Smooth muscle cell (in vitro differentiated cells): ENCODE data around the gene SUMF2. TPM values are rescaled to one million over a fixed set of nuclear protein-coding genes. Genes with fewer than 3 reads are reported as not detected.
"Not testable (repeated sequence)": the region's sequence is repeated elsewhere in the genome, so short reads cannot be mapped to it uniquely, and the experiment has no call there.

Experiments
- DNase-seq: peaks from one replicate; lab custom pipeline; 2025; ENCODE audit not compliant: unreplicated experiment; lab: John Stamatoyannopoulos, UW
- H2AFZ ChIP-seq: fragments of 200-600 bp; sonication (generic); 2 replicates; pipeline ENCODE4 v1.6.0; 2016; ENCODE audit warnings: antibody characterized with exemption, low read depth, mild to moderate bottlenecking
- H3F3A ChIP-seq: fragments of 200-600 bp; sonication (generic); 2 replicates; pipeline ENCODE4 v1.6.0; 2017; ENCODE audit warnings: antibody characterized with exemption, low read depth
- H3K27ac ChIP-seq: fragments of 200-600 bp; sonication (generic); 2 replicates; pipeline ENCODE4 v1.5.1; 2016; ENCODE audit warnings: low read depth, mild to moderate bottlenecking
- H3K27me3 ChIP-seq: fragments of 200-600 bp; sonication (generic); 2 replicates; pipeline ENCODE4 v1.6.1; 2016; ENCODE audit warnings: low read depth, mild to moderate bottlenecking
- H3K36me3 ChIP-seq: fragments of 200-600 bp; sonication (generic); 2 replicates; pipeline ENCODE4 v1.5.1; 2016; ENCODE audit warnings: low read depth
- H3K4me1 ChIP-seq: fragments of 200-600 bp; sonication (generic); 2 replicates; pipeline ENCODE4 v1.5.1; 2016; ENCODE audit warnings: low read depth
- H3K4me2 ChIP-seq: fragments of 200-600 bp; sonication (generic); 2 replicates; pipeline ENCODE4 v1.6.0; 2016; ENCODE audit warnings: mild to moderate bottlenecking
- H3K4me3 ChIP-seq: fragments of 200-600 bp; sonication (generic); 2 replicates; pipeline ENCODE4 v1.5.1; 2016; ENCODE audit warnings: mild to moderate bottlenecking
- H3K79me2 ChIP-seq: fragments of 200-600 bp; sonication (generic); 2 replicates; pipeline ENCODE4 v1.6.0; 2016; ENCODE audit warnings: low read depth, mild to moderate bottlenecking
- H3K9ac ChIP-seq: fragments of 200-600 bp; sonication (generic); 2 replicates; pipeline ENCODE4 v1.6.0; 2016; ENCODE audit warnings: low read depth
- H3K9me3 ChIP-seq: fragments of 200-600 bp; sonication (generic); replicated peaks from 2 replicates; pipeline ENCODE4 v1.5.1; 2016; ENCODE audit warnings: low read depth
- H4K20me1 ChIP-seq: fragments of 200-600 bp; sonication (generic); 2 replicates; pipeline ENCODE4 v1.6.0; 2016; ENCODE audit warnings: low read depth
- CTCF ChIP-seq: fragments of 200-600 bp; sonication (generic); IDR thresholded peaks from 2 replicates; pipeline ENCODE4 v1.5.1; 2017; ENCODE audit warnings: borderline replicate concordance, mild to moderate bottlenecking, antibody characterized with exemption; ENCODE audit not compliant: insufficient read depth, poor library complexity, severe bottlenecking
- WGBS: methylation state at CpG from one replicate; pipeline ENCODE4 v1.1.7; 2016; ENCODE audit warnings: low lambda C conversion rate; 5-methylcytosine and 5-hydroxymethylcytosine counted together
- polyA plus RNA-seq: library from polyadenylated mRNA; unstranded; fragments of >200 nt; fragmentation: Nextera tagmentation; extraction: Ambion mirVana; gene quantifications from 2 replicates; pipeline ENCODE4 v1.2.1, GENCODE V29; 2016
- total RNA-seq: library from RNA; depleted of rRNA; stranded (reverse); fragments of >200 nt; gene quantifications from 2 replicates; pipeline ENCODE4 v1.2.3, GENCODE V29; 2014

The SUMF2 gene
- total and polyA plus RNA-seq, 2 experiments from 2014 or later, result 62.2 to 123 TPM

DNA sequence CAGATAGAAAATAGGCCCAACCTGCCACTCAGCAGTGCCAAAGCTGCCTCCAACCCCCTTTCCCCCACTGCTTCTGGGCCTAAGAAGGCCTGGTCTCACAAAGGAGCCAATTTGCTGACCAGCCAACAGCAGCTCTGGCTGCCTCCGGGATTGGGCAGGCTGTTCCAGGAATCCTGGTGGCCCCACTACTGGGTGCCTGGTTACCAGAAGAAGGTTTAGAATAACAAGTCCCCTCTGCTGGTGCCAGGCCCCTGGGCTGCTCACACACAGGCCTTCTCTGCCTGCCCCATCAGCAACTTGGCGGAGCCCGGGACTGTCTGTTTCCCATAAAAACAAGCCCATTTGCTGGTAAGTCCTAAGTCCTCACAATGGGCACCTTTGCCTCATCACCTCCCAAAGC, 27.5 kb downstream of the SUMF2 start:
- Histone ChIP-seq H3K4me1 (no peaks in the 10 kb centered on the region), H3K9me3 (no peaks in the 10 kb centered on the region), H3K36me3 (no peaks in the 10 kb centered on the region), H2AFZ (no peak overlapping the region), H4K20me1 (no peaks in the 10 kb centered on the region), H3K79me2 (no peaks in the 10 kb centered on the region), H3K27me3 (no peaks in the 10 kb centered on the region), H3K4me2 (no peak overlapping the region), H3K27ac (no peak overlapping the region), H3K4me3 (no peak overlapping the region), H3K9ac (no peak overlapping the region), H3F3A (no peaks in the 10 kb centered on the region)
- no peak for DNase-seq
- WGBS, result 91% methylated on average over 3 of the region's 3 CpGs
- TF ChIP-seq CTCF, result no peak

- not testable (repeated sequence) for H3K36me3 ChIP-seq, H3K9me3 ChIP-seq, H3K27ac ChIP-seq, DNase-seq, H3K4me2 ChIP-seq, H3K27me3 ChIP-seq, H3K9ac ChIP-seq, H3F3A ChIP-seq, H3K4me3 ChIP-seq, H4K20me1 ChIP-seq, H3K4me1 ChIP-seq, H2AFZ ChIP-seq, H3K79me2 ChIP-seq
- WGBS, result 92% methylated on average over 6 of the region's 6 CpGs
These were observed 28.3 kb downstream of the SUMF2 start for GRCh38 chr7:56092388-56092787.

DNA sequence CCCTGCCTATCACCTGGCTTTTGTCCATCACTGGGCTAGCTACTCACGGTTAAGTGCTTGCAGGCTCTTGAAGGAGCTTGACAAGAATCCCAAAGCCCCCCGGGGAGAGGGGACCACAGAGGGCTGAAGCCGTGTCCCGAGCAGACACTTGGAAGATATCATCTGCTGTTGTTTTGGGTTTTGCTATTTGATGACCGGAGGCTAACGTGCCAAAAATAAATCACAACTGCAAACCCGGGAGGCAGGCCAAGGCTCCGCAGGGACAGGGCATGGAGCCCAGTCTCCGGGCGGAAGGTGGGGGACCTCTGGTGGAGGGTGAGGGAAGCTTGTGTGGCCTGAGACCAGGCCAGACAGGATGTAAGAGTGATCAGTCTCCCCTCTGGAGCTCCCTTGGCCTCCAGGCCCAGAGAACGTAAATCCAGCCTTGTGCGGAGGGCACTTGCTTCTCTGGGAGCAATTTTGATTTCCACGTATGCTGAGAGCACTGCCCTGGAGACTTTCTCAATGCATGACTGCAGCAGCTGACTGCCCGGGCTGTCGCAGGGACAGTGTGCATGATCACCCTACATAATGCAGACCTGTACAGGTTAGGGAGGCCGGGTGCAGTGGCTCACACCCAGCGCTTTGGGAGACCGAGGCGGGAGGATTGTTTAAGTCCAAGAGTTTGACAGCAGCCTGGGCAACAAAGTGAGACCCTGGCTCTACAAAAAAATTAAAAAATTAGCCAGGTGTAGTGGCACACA, 28.9 kb downstream of the SUMF2 start, which contains the start of gene PHKG1:
Gene PHKG1 (minus strand): TSS at position 164 of the 743 bp plus-strand sequence. CDS start 4,011 bp downstream, outside the sequence.
- no peaks in the 10 kb centered on the region for H3K4me1 ChIP-seq
- H2AFZ ChIP-seq, result no peak within 1 kb of the TSS
- no peaks in the 10 kb centered on the region for H3K27me3 ChIP-seq
- no peaks in the 10 kb centered on the region for H4K20me1 ChIP-seq
- TF ChIP-seq CTCF, result no peak
- DNase-seq, result no peak
- H3K4me3 ChIP-seq, result no peak within 1 kb of the TSS
- no peaks in the 10 kb centered on the region for H3K36me3 ChIP-seq
- no peak within 1 kb of the TSS for H3K4me2 ChIP-seq
- no peak within 1 kb of the TSS for H3K27ac ChIP-seq
- H3F3A ChIP-seq, result no peaks in the 10 kb centered on the region
- no peaks in the 10 kb centered on the region for H3K79me2 ChIP-seq
- H3K9me3 ChIP-seq, result no peaks in the 10 kb centered on the region
- H3K9ac ChIP-seq, result no peak within 1 kb of the TSS
- 84% methylated on average over 19 of the region's 19 CpGs for WGBS

DNA sequence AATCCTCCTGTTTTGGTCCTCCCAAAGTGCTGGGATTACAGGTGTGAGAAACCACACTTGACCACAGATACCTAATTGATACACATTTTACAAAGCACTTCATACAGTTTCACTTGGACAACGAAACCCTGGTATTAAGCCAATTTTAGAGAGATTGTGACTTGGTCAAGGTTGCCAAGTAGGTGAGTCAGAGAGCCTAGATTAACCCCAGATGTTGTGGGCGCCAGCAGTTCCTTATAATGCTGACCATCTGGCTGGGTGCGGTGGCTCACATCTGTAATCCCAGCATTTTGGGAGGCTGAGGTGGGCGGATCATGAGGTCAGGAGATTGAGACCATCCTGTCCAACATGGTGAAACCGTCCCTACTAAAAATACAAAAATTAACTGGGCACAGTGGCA, 33.6 kb downstream of the SUMF2 start:
- Histone ChIP-seq H3K4me3 (no peak overlapping the region), H3K36me3 (no peaks in the 10 kb centered on the region), H4K20me1 (no peaks in the 10 kb centered on the region), H3K27me3 (no peaks in the 10 kb centered on the region), H3K4me2 (no peak overlapping the region), H3K4me1 (no peaks in the 10 kb centered on the region), H2AFZ (no peak overlapping the region), H3F3A (no peaks in the 10 kb centered on the region), H3K9me3 (no peaks in the 10 kb centered on the region), H3K27ac (no peak overlapping the region), H3K9ac (no peak overlapping the region), H3K79me2 (no peaks in the 10 kb centered on the region)
- no peak for TF ChIP-seq CTCF
- DNase-seq, result no peak
- 91% methylated on average over 5 of the region's 5 CpGs for WGBS

GRCh38 chr7:56098187-56099008, 34.3 kb downstream of the SUMF2 start:
- not testable (repeated sequence) for DNase-seq, H3F3A ChIP-seq, H3K4me2 ChIP-seq, H3K27me3 ChIP-seq, H4K20me1 ChIP-seq, H2AFZ ChIP-seq, H3K79me2 ChIP-seq, H3K27ac ChIP-seq, H3K4me3 ChIP-seq, H3K36me3 ChIP-seq, H3K9ac ChIP-seq, H3K4me1 ChIP-seq, H3K9me3 ChIP-seq
- WGBS, result 94% methylated on average over 8 of the region's 8 CpGs
